ENCODE measurements around the gene GATA2. TPM values are rescaled to one million over a fixed set of nuclear protein-coding genes. Genes with fewer than 3 reads are reported as not detected.

Gene GATA2
- total RNA-seq (1 to 10 TPM; 4.0 to 9.7 TPM), total RNA-seq (0 to 0.08 reads per million in 2 donors)

- Mint-ChIP-seq H3K27ac (no peak within 1 kb of the TSS), H3K4me1 (peaks cover 29% of the 10 kb centered on the region), H3K36me3 (ENCODE audit: low read depth) (peaks cover 13% of the 10 kb centered on the region), H3K4me3 (peak within 1 kb of the TSS; percentile 76), H3K27me3 (peaks cover 61% of the 10 kb centered on the region)
- no peak for DNase-seq
- peak; percentile 29 for ATAC-seq
- no peaks in the 10 kb centered on the region for H3K9me3 ChIP-seq (ENCODE audit: control insufficient read depth, low read length, poor library complexity, severe bottlenecking)
Measured at GRCh38 chr3:128492671-128493569, at the start of gene GATA2. Gene GATA2 (minus strand): TSS chr3:128493201. CDS start chr3:128487031, 6,170 bp downstream.

GRCh38 chr3:128541246-128541645 lies 48.2 kb upstream of the GATA2 start:
- no peaks in the 10 kb centered on the region for H3K4me1 Mint-ChIP-seq
- H3K4me3 Mint-ChIP-seq, result no peak overlapping the region
- no peak for DNase-seq

GRCh38 chr3:128539376-128539775 lies 46.4 kb upstream of the GATA2 start:
- H3K36me3 Mint-ChIP-seq (ENCODE audit: low read depth), result peaks cover 3% of the 10 kb centered on the region
- peaks cover 74% of the 10 kb centered on the region for H3K27me3 Mint-ChIP-seq
- ATAC-seq (no peak), DNase-seq (no peak)
- H3K27ac Mint-ChIP-seq, result no peak overlapping the region
- no peaks in the 10 kb centered on the region for H3K4me1 Mint-ChIP-seq
- H3K9me3 ChIP-seq (ENCODE audit: control insufficient read depth, low read length, poor library complexity, severe bottlenecking), result no peaks in the 10 kb centered on the region
- H3K4me3 Mint-ChIP-seq, result no peak overlapping the region

More at GRCh38 chr3:128541246-128541645, 48.2 kb upstream of the GATA2 start:
- peaks cover 3% of the 10 kb centered on the region for H3K36me3 Mint-ChIP-seq (ENCODE audit: low read depth)
- ATAC-seq, result no peak
- no peaks in the 10 kb centered on the region for H3K9me3 ChIP-seq (ENCODE audit: control insufficient read depth, low read length, poor library complexity, severe bottlenecking)
- no peak overlapping the region for H3K27ac Mint-ChIP-seq
- peaks cover 57% of the 10 kb centered on the region for H3K27me3 Mint-ChIP-seq

- Mint-ChIP-seq H3K27me3 (peaks cover 82% of the 10 kb centered on the region), H3K36me3 (ENCODE audit: low read depth) (peaks cover 6% of the 10 kb centered on the region), H3K4me3 (no peak overlapping the region), H3K4me1 (no peaks in the 10 kb centered on the region), H3K27ac (no peak overlapping the region)
- DNase-seq (no peak), ATAC-seq (no peak)
- H3K9me3 ChIP-seq (ENCODE audit: control insufficient read depth, low read length, poor library complexity, severe bottlenecking), result no peaks in the 10 kb centered on the region
Measured at GRCh38 chr3:128537091-128537703, 44.2 kb upstream of the GATA2 start.

GRCh38 chr3:128532012-128532983 lies 39.3 kb upstream of the GATA2 start:
- H3K4me1 Mint-ChIP-seq, result no peaks in the 10 kb centered on the region
- no peak overlapping the region for H3K4me3 Mint-ChIP-seq

GRCh38 chr3:128524374-128525299 lies 31.6 kb upstream of the GATA2 start:
- no peak overlapping the region for H3K4me3 Mint-ChIP-seq
- H3K27me3 Mint-ChIP-seq, result peaks cover 67% of the 10 kb centered on the region
- H3K4me1 Mint-ChIP-seq, result no peaks in the 10 kb centered on the region
- peaks cover 2% of the 10 kb centered on the region for H3K36me3 Mint-ChIP-seq (ENCODE audit: low read depth)
- ATAC-seq, result no peak
- H3K9me3 ChIP-seq (ENCODE audit: control insufficient read depth, low read length, poor library complexity, severe bottlenecking), result no peaks in the 10 kb centered on the region
- no peak overlapping the region for H3K27ac Mint-ChIP-seq
- no peak for DNase-seq

More at GRCh38 chr3:128532012-128532983, 39.3 kb upstream of the GATA2 start:
- DNase-seq, result no peak
- H3K9me3 ChIP-seq (ENCODE audit: control insufficient read depth, low read length, poor library complexity, severe bottlenecking), result no peaks in the 10 kb centered on the region
- Mint-ChIP-seq H3K36me3 (ENCODE audit: low read depth) (peaks cover 6% of the 10 kb centered on the region), H3K27ac (no peak overlapping the region), H3K27me3 (peaks cover 73% of the 10 kb centered on the region)
- no peak for ATAC-seq

- ATAC-seq, result no peak
- Mint-ChIP-seq H3K4me3 (no peak overlapping the region), H3K36me3 (ENCODE audit: low read depth) (peaks cover 2% of the 10 kb centered on the region), H3K4me1 (no peaks in the 10 kb centered on the region), H3K27ac (no peak overlapping the region), H3K27me3 (peaks cover 66% of the 10 kb centered on the region)
- H3K9me3 ChIP-seq (ENCODE audit: control insufficient read depth, low read length, poor library complexity, severe bottlenecking), result no peaks in the 10 kb centered on the region
- DNase-seq, result no peak
Measured at GRCh38 chr3:128523591-128523990, 30.6 kb upstream of the GATA2 start.

- ATAC-seq (no peak), DNase-seq (no peak)
- no peak overlapping the region for H3K4me3 Mint-ChIP-seq
- peaks cover 4% of the 10 kb centered on the region for H3K36me3 Mint-ChIP-seq (ENCODE audit: low read depth)
- no peak overlapping the region for H3K27ac Mint-ChIP-seq
- no peaks in the 10 kb centered on the region for H3K9me3 ChIP-seq (ENCODE audit: control insufficient read depth, low read length, poor library complexity, severe bottlenecking)
- peaks cover 68% of the 10 kb centered on the region for H3K27me3 Mint-ChIP-seq
- H3K4me1 Mint-ChIP-seq, result no peaks in the 10 kb centered on the region
Measured at GRCh38 chr3:128521715-128522114, 28.7 kb upstream of the GATA2 start.

- H3K9me3 ChIP-seq (ENCODE audit: control insufficient read depth, low read length, poor library complexity, severe bottlenecking), result no peaks in the 10 kb centered on the region
- H3K27ac Mint-ChIP-seq, result no peak overlapping the region
- H3K4me1 Mint-ChIP-seq, result no peaks in the 10 kb centered on the region
- ATAC-seq, result no peak
- DNase-seq, result no peak
- H3K27me3 Mint-ChIP-seq, result peaks cover 69% of the 10 kb centered on the region
- no peak overlapping the region for H3K4me3 Mint-ChIP-seq
- H3K36me3 Mint-ChIP-seq (ENCODE audit: low read depth), result peaks cover 4% of the 10 kb centered on the region
Measured at GRCh38 chr3:128518587-128519490, 25.8 kb upstream of the GATA2 start.

- Mint-ChIP-seq H3K36me3 (ENCODE audit: low read depth) (peaks cover 4% of the 10 kb centered on the region), H3K27ac (no peak overlapping the region), H3K27me3 (peaks cover 57% of the 10 kb centered on the region), H3K4me3 (no peak overlapping the region), H3K4me1 (no peaks in the 10 kb centered on the region)
- no peak for DNase-seq
- ATAC-seq, result no peak
- H3K9me3 ChIP-seq (ENCODE audit: control insufficient read depth, low read length, poor library complexity, severe bottlenecking), result no peaks in the 10 kb centered on the region
Measured at GRCh38 chr3:128517648-128518047, 24.6 kb upstream of the GATA2 start.

GRCh38 chr3:128515967-128516366 lies 23.0 kb upstream of the GATA2 start:
- Mint-ChIP-seq H3K27ac (no peak overlapping the region), H3K27me3 (peaks cover 50% of the 10 kb centered on the region), H3K36me3 (ENCODE audit: low read depth) (peaks cover 4% of the 10 kb centered on the region), H3K4me1 (no peaks in the 10 kb centered on the region), H3K4me3 (no peak overlapping the region)
- ATAC-seq (no peak), DNase-seq (no peak)
- no peaks in the 10 kb centered on the region for H3K9me3 ChIP-seq (ENCODE audit: control insufficient read depth, low read length, poor library complexity, severe bottlenecking)

All from T-helper 17 cell (primary cell).